Measurements from ENCODE around the gene LARGE1.

GRCh38 chr22:33564683-33565082 lies 355.6 kb downstream of the LARGE1 start:
- TF ChIP-seq CTCF (conservative IDR thresholded peaks at IDR 0.05; ENCODE audit: low read depth, low read length): no peak
- no peak for TF ChIP-seq EZH2phosphoT487 (IDR thresholded peaks at IDR 0.05; ENCODE audit: borderline replicate concordance, low read length)
